DND-41 (cell line): Measurements from ENCODE around the gene NR6A1.

Source experiments
- EZH2 ChIP-seq: IDR thresholded peaks from 3 replicates; pipeline ENCODE4 v1.6.1; 2012; ENCODE audit warnings: borderline replicate concordance, low read depth, mild to moderate bottlenecking, moderate library complexity, low read length, inconsistent platforms; ENCODE audit not compliant: severe bottlenecking
- TF ChIP-seq, protein P1 (sequence below): IDR thresholded peaks from 2 replicates; pipeline ENCODE4 v1.5.1; 2012; ENCODE audit warnings: borderline replicate concordance, low read length, moderate library complexity, mild to moderate bottlenecking; ENCODE audit not compliant: poor library complexity, severe bottlenecking; ENCODE audit errors: extremely low read depth

DNA sequence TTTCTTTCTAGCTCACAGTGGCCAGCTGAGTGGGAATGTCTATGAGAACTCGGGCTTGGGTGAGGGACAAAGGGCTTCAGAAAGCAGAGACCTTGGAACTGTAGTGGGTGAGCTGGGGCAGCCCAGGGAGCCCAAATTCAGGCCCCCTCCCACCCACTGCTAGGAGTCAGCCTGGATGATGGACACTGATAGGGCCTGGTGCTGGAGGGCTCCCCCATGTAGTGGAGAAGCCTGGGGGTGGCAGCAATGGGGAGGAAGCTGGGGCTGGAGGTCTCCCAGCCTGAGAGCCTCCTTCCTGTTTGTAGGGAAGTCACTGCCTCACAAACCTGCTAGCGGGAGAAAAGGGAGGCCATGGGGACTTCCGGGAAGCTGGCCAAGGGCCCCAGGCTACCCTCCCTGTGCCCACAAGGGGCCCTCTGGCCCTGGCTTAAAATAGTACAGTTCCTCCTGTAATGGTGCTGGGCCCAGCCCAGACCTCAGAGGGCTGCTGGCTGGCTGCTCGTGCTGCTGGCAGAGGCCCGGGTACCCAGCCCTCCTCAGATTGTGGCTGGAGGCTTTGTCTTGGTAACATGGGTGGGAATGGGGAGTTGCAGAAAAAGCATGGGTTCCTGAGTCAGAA is 257.6 kb downstream of the NR6A1 start:
- TF ChIP-seq, protein P1, sequence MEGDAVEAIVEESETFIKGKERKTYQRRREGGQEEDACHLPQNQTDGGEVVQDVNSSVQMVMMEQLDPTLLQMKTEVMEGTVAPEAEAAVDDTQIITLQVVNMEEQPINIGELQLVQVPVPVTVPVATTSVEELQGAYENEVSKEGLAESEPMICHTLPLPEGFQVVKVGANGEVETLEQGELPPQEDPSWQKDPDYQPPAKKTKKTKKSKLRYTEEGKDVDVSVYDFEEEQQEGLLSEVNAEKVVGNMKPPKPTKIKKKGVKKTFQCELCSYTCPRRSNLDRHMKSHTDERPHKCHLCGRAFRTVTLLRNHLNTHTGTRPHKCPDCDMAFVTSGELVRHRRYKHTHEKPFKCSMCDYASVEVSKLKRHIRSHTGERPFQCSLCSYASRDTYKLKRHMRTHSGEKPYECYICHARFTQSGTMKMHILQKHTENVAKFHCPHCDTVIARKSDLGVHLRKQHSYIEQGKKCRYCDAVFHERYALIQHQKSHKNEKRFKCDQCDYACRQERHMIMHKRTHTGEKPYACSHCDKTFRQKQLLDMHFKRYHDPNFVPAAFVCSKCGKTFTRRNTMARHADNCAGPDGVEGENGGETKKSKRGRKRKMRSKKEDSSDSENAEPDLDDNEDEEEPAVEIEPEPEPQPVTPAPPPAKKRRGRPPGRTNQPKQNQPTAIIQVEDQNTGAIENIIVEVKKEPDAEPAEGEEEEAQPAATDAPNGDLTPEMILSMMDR: no peak
- no peak for TF ChIP-seq EZH2
